ENCODE measurements around the gene TTC27.

The TTC27 gene

DNA sequence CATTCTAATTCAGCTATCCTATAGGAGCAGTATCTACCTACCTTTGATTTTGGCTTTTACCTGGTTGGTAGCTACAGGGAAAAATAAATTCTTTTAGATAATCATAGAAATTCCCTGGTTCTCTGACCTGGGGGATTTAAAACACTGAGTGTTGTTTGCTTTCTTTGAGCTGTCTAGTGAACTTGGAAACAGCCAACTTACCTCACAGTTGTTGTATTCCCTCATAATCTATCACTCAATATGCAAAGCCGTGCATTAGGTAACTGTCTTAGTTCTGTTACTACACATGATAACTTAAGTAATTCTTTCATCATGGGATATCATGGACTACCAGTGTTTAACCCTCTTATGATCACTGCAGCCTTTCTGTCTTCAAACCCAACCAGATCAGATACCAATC is 127.8 kb downstream of the TTC27 start:
- ATAC-seq (no peak), DNase-seq (no peak)

GRCh38 chr2:32756074-32756727 is 128.4 kb downstream of the TTC27 start:
- no peak for DNase-seq
- ATAC-seq: no peak

DNA sequence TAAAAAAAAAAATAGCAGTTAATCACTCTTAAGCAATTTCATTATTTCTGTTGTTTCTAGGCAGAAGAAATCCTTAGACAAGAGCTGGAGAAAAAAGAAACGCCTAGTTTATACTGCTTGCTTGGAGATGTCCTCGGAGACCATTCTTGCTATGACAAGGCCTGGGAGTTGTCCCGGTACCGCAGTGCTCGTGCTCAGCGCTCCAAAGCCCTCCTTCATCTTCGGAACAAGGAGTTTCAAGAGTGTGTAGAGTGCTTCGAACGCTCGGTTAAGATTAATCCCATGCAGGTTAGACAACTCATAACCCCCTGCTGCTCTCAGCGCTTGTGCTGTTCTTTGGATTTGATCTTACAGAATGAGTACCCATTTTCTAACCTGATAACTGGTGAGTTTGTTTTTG is 130.4 kb downstream of the TTC27 start:
- no peak for ATAC-seq
- DNase-seq: no peak

DNA sequence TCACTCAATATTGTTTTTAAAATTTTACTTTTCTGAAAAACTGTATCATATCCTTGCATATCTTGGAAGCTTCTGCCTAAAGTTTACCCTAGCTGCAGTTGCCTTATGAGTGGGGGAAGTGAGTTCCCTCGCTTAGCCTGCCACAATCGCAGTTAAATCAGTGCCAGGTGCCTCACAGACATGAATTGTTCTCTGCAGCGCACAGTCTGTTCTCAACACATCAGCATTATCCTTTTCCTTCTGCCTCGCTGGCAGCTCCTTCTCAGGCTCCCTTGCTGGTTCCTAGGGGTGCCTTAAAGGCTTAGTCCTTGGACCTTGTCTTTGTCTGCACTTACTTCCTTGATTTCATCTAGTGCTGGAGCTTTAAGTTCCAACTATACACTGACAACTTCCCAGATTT is 132.8 kb downstream of the TTC27 start:
- no peak for DNase-seq
- no peak for ATAC-seq

GRCh38 chr2:32768387-32769174 is 140.7 kb downstream of the TTC27 start:
- no peak for ATAC-seq
- DNase-seq: no peak

DNA sequence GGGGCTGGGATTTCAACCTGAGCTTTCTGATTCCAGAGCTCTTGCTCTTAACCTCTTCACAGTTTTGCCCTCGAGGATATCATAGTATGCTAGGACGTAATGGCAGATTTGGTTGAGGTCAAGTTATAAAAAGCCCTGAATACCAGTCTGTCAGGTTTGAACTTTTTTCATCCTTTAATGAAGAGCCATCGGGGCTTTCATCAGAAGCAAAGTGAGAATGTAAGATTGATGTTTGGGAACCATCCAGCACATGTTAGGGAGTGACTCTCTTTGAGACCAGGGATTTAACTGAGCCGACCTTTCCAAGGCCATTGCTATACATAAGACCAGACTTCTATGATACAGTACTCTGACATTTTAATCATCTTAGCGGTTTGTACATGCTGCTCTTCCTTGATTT is 142.5 kb downstream of the TTC27 start:
- DNase-seq (no peak), ATAC-seq (no peak)

- DNase-seq (no peak), ATAC-seq (no peak)
These were observed 145.0 kb downstream of the TTC27 start for GRCh38 chr2:32772638-32773447.

DNA sequence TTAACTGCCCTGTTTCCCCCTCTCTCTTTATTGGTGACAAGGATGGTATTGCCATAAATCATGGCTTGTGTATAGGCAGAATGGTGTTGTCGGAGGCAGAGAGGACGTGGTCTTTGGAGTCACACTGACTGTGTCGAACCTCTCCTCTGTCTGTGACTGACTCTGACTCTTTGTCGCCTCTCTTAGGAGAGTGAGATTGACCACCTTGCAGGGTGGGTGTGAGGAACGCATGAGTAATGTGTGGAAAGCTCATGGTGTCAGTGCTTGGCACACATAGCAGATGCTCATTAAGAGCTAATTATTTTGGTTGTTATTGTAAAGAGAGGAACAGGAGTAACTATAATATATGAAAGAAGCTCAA is 145.6 kb downstream of the TTC27 start:
- ATAC-seq (peak; percentile 79), DNase-seq (no peak)

DNA sequence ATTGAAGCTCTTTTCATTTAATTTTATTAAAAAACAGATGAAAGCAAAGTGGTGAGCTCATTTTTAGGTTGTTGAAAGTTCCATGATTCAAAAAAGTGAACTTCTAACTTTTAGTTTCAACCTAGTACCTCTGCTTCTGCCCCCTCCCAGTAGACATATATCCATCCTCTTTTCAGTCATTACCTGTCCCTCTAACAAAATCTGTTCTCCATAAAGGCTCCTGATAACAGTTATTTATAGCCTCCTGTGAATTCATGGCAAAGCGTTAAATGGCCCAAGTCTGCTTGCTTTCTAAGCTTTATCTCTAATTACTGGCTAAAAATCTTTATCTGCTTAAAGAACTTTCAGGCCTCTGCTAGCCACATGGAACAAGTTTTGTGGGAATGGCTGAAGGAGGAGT is 148.1 kb downstream of the TTC27 start:
- DNase-seq (no peak), ATAC-seq (no peak)

GRCh38 chr2:32777714-32778113 is 149.9 kb downstream of the TTC27 start:
- ATAC-seq (no peak), DNase-seq (no peak)

DNA sequence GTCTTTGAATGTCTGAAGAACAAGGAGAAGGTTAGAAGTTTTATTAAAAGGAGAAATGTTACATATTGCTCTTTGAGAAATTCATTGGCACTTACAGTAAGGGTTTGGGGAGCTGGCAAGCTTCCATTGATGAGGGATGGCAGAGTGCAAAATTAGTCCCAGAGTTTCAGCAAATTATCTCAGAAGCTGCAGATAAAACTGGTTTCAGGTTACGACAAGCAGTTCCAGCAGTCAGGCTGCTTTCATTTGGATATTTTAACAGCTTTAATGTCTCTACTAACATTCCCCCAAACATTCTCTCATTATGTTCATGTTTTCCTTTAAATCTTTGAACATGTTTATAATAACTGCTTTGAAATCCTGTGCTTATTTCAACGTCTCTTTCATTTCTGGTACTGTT is 153.1 kb downstream of the TTC27 start:
- ATAC-seq (no peak), DNase-seq (no peak)

DNA sequence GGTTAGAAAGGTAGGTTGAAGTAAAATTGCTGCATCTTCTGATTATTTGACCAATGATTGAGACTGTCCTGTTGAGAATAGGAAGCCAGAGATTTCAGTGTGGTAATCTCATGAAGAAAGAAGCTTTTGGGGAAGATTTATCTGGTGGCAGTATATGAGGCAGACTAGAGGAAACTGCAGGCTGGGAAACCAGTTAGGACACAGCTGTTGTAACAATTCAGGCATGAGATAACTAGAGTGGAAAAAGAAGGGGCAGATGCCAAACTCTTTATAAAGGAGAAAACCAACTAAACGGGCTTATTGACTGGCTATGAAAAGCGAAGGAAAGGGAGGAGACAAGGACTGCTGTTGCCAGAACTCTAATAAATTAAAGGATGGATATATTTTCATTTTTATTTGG is 155.6 kb downstream of the TTC27 start:
- no peak for ATAC-seq

GRCh38 chr2:32783933-32784332 is 156.1 kb downstream of the TTC27 start:
- ATAC-seq: no peak
- DNase-seq: no peak

More for the DNA sequence above, 155.6 kb downstream of the TTC27 start:
- no peak for DNase-seq

DNA sequence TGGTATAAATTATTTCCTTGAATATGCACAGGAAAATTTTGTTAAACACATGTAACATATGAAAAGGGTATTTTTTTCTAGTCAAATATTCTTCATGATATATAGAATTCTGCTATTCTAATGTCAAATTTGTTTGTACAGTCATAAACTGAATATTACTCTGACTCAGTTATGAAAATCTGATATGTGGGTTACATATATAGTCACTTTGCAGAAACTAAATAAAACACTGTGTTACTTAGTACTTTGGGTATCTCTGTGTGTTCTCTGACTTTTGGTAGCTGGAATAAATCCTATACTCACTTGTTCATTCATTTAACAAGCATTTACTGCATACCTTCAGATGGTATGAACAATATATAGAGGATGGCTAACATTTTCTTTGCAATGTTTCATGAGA is 159.4 kb downstream of the TTC27 start:
- DNase-seq (no peak), ATAC-seq (no peak)

DNA sequence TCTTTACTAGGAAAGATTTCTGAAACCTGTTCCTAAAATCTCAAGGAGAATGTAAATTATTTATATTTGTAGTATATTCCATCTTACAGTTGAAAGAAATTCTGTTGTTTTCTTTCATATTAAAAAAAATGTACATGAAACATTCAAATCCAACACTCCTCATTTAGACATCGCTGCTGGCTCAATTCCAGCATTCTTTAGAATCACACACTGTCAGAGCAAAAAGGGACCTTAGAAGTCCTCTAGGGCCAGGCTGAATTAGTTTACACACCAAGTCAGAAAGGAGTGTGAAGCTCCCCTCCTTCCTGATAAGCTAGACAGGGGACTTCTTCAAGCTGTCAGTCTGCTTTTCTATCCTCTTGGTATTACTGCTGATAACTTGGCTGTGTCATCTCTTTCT is 160.3 kb downstream of the TTC27 start:
- DNase-seq (no peak), ATAC-seq (no peak)

GRCh38 chr2:32792416-32792815 is 164.6 kb downstream of the TTC27 start:
- DNase-seq (no peak), ATAC-seq (no peak)

GRCh38 chr2:32798829-32799228 is 171.0 kb downstream of the TTC27 start:
- no peak for DNase-seq

DNA sequence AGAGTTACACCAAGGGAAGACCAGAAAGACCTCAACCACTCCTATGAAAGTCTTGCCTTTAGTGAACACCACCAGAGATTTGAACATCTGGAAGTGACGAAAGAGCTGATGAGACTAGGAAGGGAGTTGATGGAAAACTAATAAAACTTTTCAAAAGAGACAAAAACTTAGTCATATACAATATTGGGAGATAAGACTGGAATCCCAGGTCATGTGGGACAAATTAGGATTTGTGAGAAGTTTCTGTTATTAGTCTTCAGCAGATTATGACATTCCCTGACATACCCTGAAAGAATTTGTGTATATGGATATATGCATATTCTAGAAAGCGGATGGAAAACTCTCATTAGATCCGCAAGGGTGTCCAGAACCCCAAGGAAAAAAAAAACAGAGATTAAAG is 173.9 kb downstream of the TTC27 start:
- no peak for ATAC-seq

More at GRCh38 chr2:32798829-32799228, 171.0 kb downstream of the TTC27 start:
- no peak for ATAC-seq

GRCh38 chr2:32802877-32803276 is 175.0 kb downstream of the TTC27 start:
- no peak for DNase-seq
- no peak for ATAC-seq

More for the DNA sequence above, 173.9 kb downstream of the TTC27 start:
- DNase-seq: no peak

DNA sequence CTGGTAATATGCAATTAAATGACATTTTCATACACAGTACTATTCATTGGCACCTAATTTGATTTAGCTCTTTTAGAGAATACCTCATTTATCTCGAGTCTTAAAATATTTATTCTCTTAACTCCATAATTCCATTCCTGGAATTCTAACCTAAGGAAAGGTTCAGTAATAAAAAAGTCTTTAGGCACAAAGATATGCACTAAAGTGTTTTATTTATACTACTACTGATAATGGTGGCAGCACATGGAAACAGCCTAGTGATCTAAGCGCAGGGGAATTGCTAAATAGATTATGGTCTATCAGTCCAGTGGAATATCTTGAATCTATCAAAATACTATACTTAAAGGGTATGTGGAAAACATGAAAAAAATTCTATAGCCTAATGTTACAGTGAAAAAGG is 176.4 kb downstream of the TTC27 start:
- DNase-seq: no peak
- ATAC-seq: no peak

- DNase-seq (no peak), ATAC-seq (no peak)
These were observed 177.6 kb downstream of the TTC27 start for GRCh38 chr2:32805104-32806095.

DNA sequence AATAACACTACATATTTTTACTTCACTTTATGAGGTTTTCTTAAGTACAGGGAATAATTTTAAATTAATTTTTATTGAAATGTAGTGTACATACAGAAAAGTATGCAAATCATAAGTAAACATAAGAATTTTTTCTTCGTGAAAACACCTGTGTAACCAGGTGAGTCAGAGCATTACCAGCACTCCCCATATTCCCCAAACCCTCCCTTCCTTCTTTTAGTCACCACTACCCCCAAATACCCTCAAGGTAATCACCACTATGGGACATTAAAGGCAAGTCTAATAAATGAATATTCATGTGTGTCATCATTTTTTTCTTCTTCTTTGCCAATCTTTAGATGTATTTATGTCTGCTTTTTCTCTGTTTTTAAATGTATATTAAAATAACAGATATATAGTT is 179.0 kb downstream of the TTC27 start:
- DNase-seq (no peak), ATAC-seq (no peak)
